Mesothelial cell of epicardium (in vitro differentiated cells): ENCODE measurements around the gene NUP188. TPM values are rescaled to one million over a fixed set of nuclear protein-coding genes. Genes with fewer than 3 reads are reported as not detected.

ENCODE experiments used
- DNase-seq, 2 experiments: peaks; one replicate each; pipeline ENCODE4 v3.0.0; 2021; ENCODE audit warnings: low spot score in 2 of 2; ENCODE audit not compliant: unreplicated experiment in 2 of 2
- H3K27ac Mint-ChIP-seq: 2 replicates; pipeline ENCODE4 v1.8.0; 2021; ENCODE audit warnings: mixed read lengths
- H3K27me3 Mint-ChIP-seq: 2 replicates; pipeline ENCODE4 v1.8.0; 2021; ENCODE audit warnings: low read depth, mixed read lengths
- H3K36me3 Mint-ChIP-seq: 2 replicates; pipeline ENCODE4 v1.8.0; 2021; ENCODE audit warnings: mixed read lengths
- H3K4me1 Mint-ChIP-seq: 2 replicates; pipeline ENCODE4 v1.8.0; 2021; ENCODE audit warnings: mixed read lengths
- H3K4me3 Mint-ChIP-seq: 2 replicates; pipeline ENCODE4 v1.8.0; 2021; ENCODE audit warnings: mild to moderate bottlenecking, moderate library complexity, mixed read lengths
- H3K9me3 Mint-ChIP-seq: 2 replicates; pipeline ENCODE4 v1.8.0; 2021; ENCODE audit warnings: mixed read lengths
- CTCF ChIP-seq: fragments of 200-600 bp; sonication (generic); IDR thresholded peaks from one replicate; pipeline ENCODE4 v1.5.0; 2021; ENCODE audit warnings: antibody characterized with exemption; ENCODE audit not compliant: unreplicated experiment
- total RNA-seq: library from RNA; stranded (reverse); gene quantifications from 3 replicates; pipeline ENCODE4 v1.2.1, GENCODE V29; 2021

NUP188 gene
- total RNA-seq, 1 donor from 2014 or later = 56.6 TPM

GRCh38 chr9:129036923-129037766, 89.6 kb downstream of the NUP188 start:
- H3K4me3 Mint-ChIP-seq = peak overlapping the region; percentile 93
- H3K27ac Mint-ChIP-seq = peak overlapping the region; percentile 90

GRCh38 chr9:129037767-129038098, 90.2 kb downstream of the NUP188 start:
- H3K27ac Mint-ChIP-seq = peak overlapping the region; percentile 47
- H3K4me1 Mint-ChIP-seq = peaks cover 24% of the 10 kb centered on the region
- H3K36me3 Mint-ChIP-seq = peaks cover 4% of the 10 kb centered on the region
- H3K4me3 Mint-ChIP-seq = peak overlapping the region; percentile 93
- no peak for DNase-seq
- H3K9me3 Mint-ChIP-seq = no peaks in the 10 kb centered on the region
- H3K27me3 Mint-ChIP-seq = no peaks in the 10 kb centered on the region
- no peak for TF ChIP-seq CTCF

More at GRCh38 chr9:129036923-129037766, 89.6 kb downstream of the NUP188 start:
- Mint-ChIP-seq H3K9me3 (no peaks in the 10 kb centered on the region), H3K4me1 (peaks cover 24% of the 10 kb centered on the region), H3K27me3 (no peaks in the 10 kb centered on the region), H3K36me3 (no peaks in the 10 kb centered on the region)
- TF ChIP-seq CTCF = no peak
- DNase-seq = no peak

- Mint-ChIP-seq H3K36me3 (peaks cover 4% of the 10 kb centered on the region), H3K4me1 (peaks cover 24% of the 10 kb centered on the region), H3K4me3 (peak overlapping the region; percentile 93), H3K27ac (peak overlapping the region; percentile 47), H3K27me3 (no peaks in the 10 kb centered on the region), H3K9me3 (no peaks in the 10 kb centered on the region)
- no peak for TF ChIP-seq CTCF
- no peak for DNase-seq
Observed at GRCh38 chr9:129038109-129038852, 90.8 kb downstream of the NUP188 start.

GRCh38 chr9:129040113-129040643, 92.7 kb downstream of the NUP188 start:
- no peak for DNase-seq
- no peaks in the 10 kb centered on the region for H3K27me3 Mint-ChIP-seq
- no peak for TF ChIP-seq CTCF
- no peaks in the 10 kb centered on the region for H3K9me3 Mint-ChIP-seq
- H3K36me3 Mint-ChIP-seq = peaks cover 8% of the 10 kb centered on the region
- peaks cover 24% of the 10 kb centered on the region for H3K4me1 Mint-ChIP-seq
- H3K27ac Mint-ChIP-seq = no peak overlapping the region
- H3K4me3 Mint-ChIP-seq = no peak overlapping the region

GRCh38 chr9:129042016-129042415, 94.5 kb downstream of the NUP188 start:
- TF ChIP-seq CTCF = no peak
- Mint-ChIP-seq H3K27me3 (no peaks in the 10 kb centered on the region), H3K27ac (no peak overlapping the region), H3K9me3 (no peaks in the 10 kb centered on the region), H3K4me1 (peaks cover 13% of the 10 kb centered on the region), H3K4me3 (no peak overlapping the region), H3K36me3 (peaks cover 8% of the 10 kb centered on the region)
- no peak for DNase-seq
